Keratinocyte (primary cell): ENCODE data around the gene MRS2. TPM values are rescaled to one million over a fixed set of nuclear protein-coding genes. Genes with fewer than 3 reads are reported as not detected.

Experiments
- DNase-seq: peaks from one replicate; pipeline ENCODE4 v3.0.0-alpha.2; 2011; ENCODE audit warnings: low read depth, missing footprints, low spot score
- FAIRE-seq: peaks from 2 replicates; lab custom pipeline; 2011; peaks lifted over from hg19 to GRCh38; lab: Jason Lieb, UNC
- H2AFZ ChIP-seq: 2 replicates; pipeline ENCODE4 v1.6.0; 2012; ENCODE audit warnings: low read length, control low read depth, inconsistent platforms; ENCODE audit not compliant: control insufficient read depth
- H3K27ac ChIP-seq: 2 replicates; pipeline ENCODE4 v1.5.1; 2011; ENCODE audit warnings: low read length; ENCODE audit not compliant: control insufficient read depth, insufficient read depth
- H3K27me3 ChIP-seq: 3 replicates; pipeline ENCODE4 v1.6.0; 2011; ENCODE audit warnings: low read length; ENCODE audit not compliant: control insufficient read depth, insufficient read depth; ENCODE audit errors: extremely low read depth
- H3K36me3 ChIP-seq, 2 experiments: 2 replicates in 1 of 2; 3 replicates in 1 of 2; pipeline ENCODE4 v1.5.1; 2011; ENCODE audit warnings: low read length in 2 of 2, mild to moderate bottlenecking in 1 of 2; ENCODE audit not compliant: control insufficient read depth in 2 of 2, insufficient read depth in 2 of 2; ENCODE audit errors: extremely low read depth in 1 of 2
- H3K4me1 ChIP-seq: 3 replicates; pipeline ENCODE4 v1.5.1; 2011; ENCODE audit warnings: low read length; ENCODE audit not compliant: control insufficient read depth, insufficient read depth; ENCODE audit errors: extremely low read depth
- H3K4me2 ChIP-seq: 3 replicates; pipeline ENCODE4 v1.6.0; 2011; ENCODE audit warnings: low read depth, low read length; ENCODE audit not compliant: control insufficient read depth, insufficient read depth; ENCODE audit errors: extremely low read depth
- H3K4me3 ChIP-seq, 3 experiments: fragments of 200-600 bp in 1 of 3; sonication (generic) in 1 of 3; 2 replicates in 2 of 3; 3 replicates in 1 of 3; pipeline ENCODE4 v1.5.1; 2011 to 2016; ENCODE audit warnings: low read length in 3 of 3, mild to moderate bottlenecking in 3 of 3, control low read depth in 2 of 3, inconsistent platforms in 1 of 3, low read depth in 1 of 3, mixed read lengths in 1 of 3, mixed run types in 1 of 3, moderate library complexity in 1 of 3; ENCODE audit not compliant: control insufficient read depth in 2 of 3, insufficient read depth in 2 of 3; ENCODE audit errors: extremely low read depth in 1 of 3
- H3K79me2 ChIP-seq: 2 replicates; pipeline ENCODE4 v1.6.0; 2012; ENCODE audit warnings: low read length; ENCODE audit not compliant: control insufficient read depth, insufficient read depth
- H3K9ac ChIP-seq: 3 replicates; pipeline ENCODE4 v1.6.0; 2011; ENCODE audit warnings: low read length; ENCODE audit not compliant: control insufficient read depth, insufficient read depth; ENCODE audit errors: extremely low read depth
- H3K9me1 ChIP-seq: 3 replicates; pipeline ENCODE4 v1.6.0; 2011; ENCODE audit warnings: low read length; ENCODE audit not compliant: control insufficient read depth, insufficient read depth; ENCODE audit errors: extremely low read depth
- H3K9me3 ChIP-seq: 2 replicates; pipeline ENCODE4 v1.5.1; 2012; ENCODE audit warnings: low read depth, low read length; ENCODE audit not compliant: control insufficient read depth
- H4K20me1 ChIP-seq: 3 replicates; pipeline ENCODE4 v1.6.0; 2011; ENCODE audit warnings: low read length; ENCODE audit not compliant: control insufficient read depth, insufficient read depth; ENCODE audit errors: extremely low read depth
- EZH2 ChIP-seq: IDR thresholded peaks from one replicate; pipeline ENCODE4 v1.6.1; 2012; ENCODE audit warnings: inconsistent platforms, mild to moderate bottlenecking, low read length, moderate library complexity
- dilution Hi-C: fragments of 300-500 bp; cut with MboI; formaldehyde crosslinking; loops from one replicate; pipeline ENCODE4 v1.7.0; 2020; ENCODE audit warnings: low sequenced_read_pairs; ENCODE audit not compliant: extremely low pct_ligation_motif_present
- polyA plus RNA-seq, 5 experiments: library from polyadenylated mRNA; depleted of rRNA in 3 of 5; stranded (reverse) in 3 of 5; stranded (forward) in 1 of 5; unstranded in 1 of 5; fragments of >200 nt; gene quantifications; 1 replicate in 1 of 5; 2 replicates in 3 of 5; 3 replicates in 1 of 5; pipeline versions ENCODE4 v1.2.1 to v1.2.3, GENCODE V29; 2011 to 2012; ENCODE audit warnings: missing spikeins in 2 of 5, low read depth in 1 of 5, low replicate concordance in 1 of 5
- small RNA-seq, 3 experiments: library from RNA; depleted of rRNA; stranded (forward); fragments of <200 nt; gene quantifications; one replicate each; pipeline ENCODE3, GENCODE V24; 2012; ENCODE audit warnings: low read depth in 3 of 3, low replicate concordance in 1 of 3; ENCODE audit not compliant: insufficient read length in 3 of 3
- TF ChIP-seq, protein P1 (sequence below), 3 experiments: IDR thresholded peaks in 1 of 3; conservative IDR thresholded peaks in 1 of 3; optimal IDR thresholded peaks in 1 of 3; 2 replicates in 2 of 3; 3 replicates in 1 of 3; pipeline versions ENCODE3 to v1.5.1; 2011; ENCODE audit warnings: low read length in 3 of 3, mild to moderate bottlenecking in 3 of 3, moderate library complexity in 2 of 3, control low read depth in 1 of 3, inconsistent platforms in 1 of 3; ENCODE audit not compliant: insufficient read depth in 2 of 3; ENCODE audit errors: extremely low read depth in 1 of 3

Gene MRS2
- polyA plus RNA-seq, 1 donor (not counting 4 experiments of a cell fraction or from before 2014, with no cell fraction given): 26.9 TPM

- H3K9me1 ChIP-seq: no peaks in the 10 kb centered on the region
- no peak overlapping the region for H3K4me2 ChIP-seq
- dilution Hi-C loops: no loop called here
- DNase-seq (no peak), FAIRE-seq (no peak)
- no peak overlapping the region for H2AFZ ChIP-seq
- H3K36me3 ChIP-seq: no peaks in the 10 kb centered on the region
- no peak overlapping the region for H3K9ac ChIP-seq
- H3K9me3 ChIP-seq: no peaks in the 10 kb centered on the region
- H3K4me3 ChIP-seq: no peak overlapping the region
- TF ChIP-seq EZH2: no peak
- TF ChIP-seq, protein P1, sequence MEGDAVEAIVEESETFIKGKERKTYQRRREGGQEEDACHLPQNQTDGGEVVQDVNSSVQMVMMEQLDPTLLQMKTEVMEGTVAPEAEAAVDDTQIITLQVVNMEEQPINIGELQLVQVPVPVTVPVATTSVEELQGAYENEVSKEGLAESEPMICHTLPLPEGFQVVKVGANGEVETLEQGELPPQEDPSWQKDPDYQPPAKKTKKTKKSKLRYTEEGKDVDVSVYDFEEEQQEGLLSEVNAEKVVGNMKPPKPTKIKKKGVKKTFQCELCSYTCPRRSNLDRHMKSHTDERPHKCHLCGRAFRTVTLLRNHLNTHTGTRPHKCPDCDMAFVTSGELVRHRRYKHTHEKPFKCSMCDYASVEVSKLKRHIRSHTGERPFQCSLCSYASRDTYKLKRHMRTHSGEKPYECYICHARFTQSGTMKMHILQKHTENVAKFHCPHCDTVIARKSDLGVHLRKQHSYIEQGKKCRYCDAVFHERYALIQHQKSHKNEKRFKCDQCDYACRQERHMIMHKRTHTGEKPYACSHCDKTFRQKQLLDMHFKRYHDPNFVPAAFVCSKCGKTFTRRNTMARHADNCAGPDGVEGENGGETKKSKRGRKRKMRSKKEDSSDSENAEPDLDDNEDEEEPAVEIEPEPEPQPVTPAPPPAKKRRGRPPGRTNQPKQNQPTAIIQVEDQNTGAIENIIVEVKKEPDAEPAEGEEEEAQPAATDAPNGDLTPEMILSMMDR (optimal IDR thresholded peaks at IDR 0.05 in 1 of 3, IDR thresholded peaks at IDR 0.05 in 1 of 3, conservative IDR thresholded peaks at IDR 0.05 in 1 of 3; ENCODE audit: extremely low read depth in 1 of 3, insufficient read depth in 2 of 3, low read length in 3 of 3): no peak
- H3K27ac ChIP-seq: no peak overlapping the region
- H4K20me1 ChIP-seq: no peaks in the 10 kb centered on the region
- H3K79me2 ChIP-seq: no peaks in the 10 kb centered on the region
- H3K4me1 ChIP-seq: no peaks in the 10 kb centered on the region
- H3K27me3 ChIP-seq: no peaks in the 10 kb centered on the region
Measured at GRCh38 chr6:24472181-24472580, 69.4 kb downstream of the MRS2 start.

Small RNAs within 50 kb of the gene (small RNA-seq; reads per million reads assigned to genes)
- gene RNU6-391P: 0 to 0.25 (median 0) reads per million in 3 experiments

Other genes starting within 250 kb of the MRS2 start
- gene DCDC2, start 44.9 kb upstream of the MRS2 start, polyA plus RNA-seq: 0.03 to 0.10 TPM (median 0.08 TPM) in 3 replicates
- 0.01 to 0.09 TPM (median 0.07 TPM) in 3 replicates for gene GPLD1, start 86.6 kb downstream of the MRS2 start, polyA plus RNA-seq
- 0.20 to 0.45 TPM (median 0.36 TPM) in 3 replicates for gene ALDH5A1, start 92.0 kb downstream of the MRS2 start, polyA plus RNA-seq
- 0.01 TPM in 1 of 3 replicates, not detected in the others for gene KIAA0319, start 243.3 kb downstream of the MRS2 start, polyA plus RNA-seq